Type B pancreatic cell (in vitro differentiated cells): ENCODE data around the gene GALT. TPM values are rescaled to one million over a fixed set of nuclear protein-coding genes. Genes with fewer than 3 reads are reported as not detected.

ENCODE experiments used
- DNase-seq: peaks from one replicate; pipeline ENCODE4 v3.0.0; 2021; ENCODE audit warnings: mixed read lengths; ENCODE audit not compliant: unreplicated experiment; ENCODE audit errors: extremely low spot score
- H3K27ac Mint-ChIP-seq: 2 replicates; pipeline ENCODE4 v1.8.0; 2021; ENCODE audit warnings: mild to moderate bottlenecking, mixed read lengths
- H3K27me3 Mint-ChIP-seq: 2 replicates; pipeline ENCODE4 v1.8.0; 2021; ENCODE audit warnings: mixed read lengths
- H3K36me3 Mint-ChIP-seq: 2 replicates; pipeline ENCODE4 v1.8.0; 2021; ENCODE audit warnings: mixed read lengths
- H3K4me1 Mint-ChIP-seq: one replicate; pipeline ENCODE4 v1.8.0; 2021; ENCODE audit warnings: mixed read lengths; ENCODE audit not compliant: unreplicated experiment
- H3K4me3 Mint-ChIP-seq: 2 replicates; pipeline ENCODE4 v1.8.0; 2021; ENCODE audit warnings: mild to moderate bottlenecking, mixed read lengths
- H3K9me3 Mint-ChIP-seq: 2 replicates; pipeline ENCODE4 v1.8.0; 2021; ENCODE audit warnings: mixed read lengths
- CTCF ChIP-seq: fragments of 200-600 bp; sonication (generic); conservative IDR thresholded peaks from 2 replicates; pipeline ENCODE4 v1.5.0; 2021; ENCODE audit warnings: antibody characterized with exemption, mild to moderate bottlenecking
- total RNA-seq: library from RNA; stranded (reverse); gene quantifications from 2 replicates; pipeline ENCODE4 v1.2.1, GENCODE V29; 2021; ENCODE audit warnings: low replicate concordance

The GALT gene
- total RNA-seq, 1 donor from 2014 or later = 70.5 TPM

- Mint-ChIP-seq H3K9me3 (no peaks in the 10 kb centered on the region), H3K36me3 (peaks cover 15% of the 10 kb centered on the region), H3K4me1 (peaks cover 6% of the 10 kb centered on the region), H3K27ac (no peak overlapping the region), H3K4me3 (no peak overlapping the region), H3K27me3 (no peaks in the 10 kb centered on the region)
- DNase-seq = no peak
- no peak for TF ChIP-seq CTCF
Observed at GRCh38 chr9:34687276-34688030, 41.0 kb downstream of the GALT start.

DNA sequence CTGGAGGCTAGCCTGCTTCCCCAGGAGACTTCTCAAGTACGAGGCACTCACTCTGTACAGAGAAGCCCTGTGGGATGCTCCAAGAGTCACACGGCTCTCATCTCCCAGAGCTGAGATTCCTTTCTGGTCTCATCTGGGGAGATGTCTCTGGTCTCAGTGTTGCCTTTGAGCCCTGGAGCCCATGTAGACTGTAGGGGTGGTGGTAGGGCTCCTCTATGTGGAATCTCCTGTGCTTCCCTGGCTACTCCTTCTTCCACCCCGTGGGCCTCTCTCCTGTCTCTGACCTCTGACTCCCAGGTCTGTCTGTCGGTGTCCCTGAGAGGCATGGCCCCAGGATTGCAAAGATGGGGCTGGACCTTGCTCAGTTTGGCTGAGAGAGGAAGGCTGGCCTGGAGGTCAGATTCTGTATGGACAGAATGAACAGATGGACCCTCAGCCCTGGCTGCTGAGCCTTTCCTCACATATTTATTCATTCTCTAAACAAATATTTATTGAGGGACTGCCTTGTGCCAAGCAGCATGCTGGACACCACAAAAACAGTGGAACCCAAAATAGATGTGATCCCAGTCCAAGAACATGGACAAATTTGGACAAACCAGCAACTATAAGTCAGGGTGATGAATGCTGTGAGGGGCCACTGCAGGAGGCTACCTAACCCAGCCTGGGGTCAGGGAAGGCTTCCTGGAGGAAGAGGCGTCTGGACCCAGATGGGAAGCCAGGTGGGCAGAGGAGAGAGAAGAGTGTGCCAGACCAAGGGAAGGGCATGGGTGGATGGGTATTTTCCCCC is 42.0 kb downstream of the GALT start:
- H3K4me3 Mint-ChIP-seq = no peak overlapping the region
- no peak for TF ChIP-seq CTCF
- no peaks in the 10 kb centered on the region for H3K9me3 Mint-ChIP-seq
- H3K27ac Mint-ChIP-seq = no peak overlapping the region
- no peak for DNase-seq
- H3K4me1 Mint-ChIP-seq = peaks cover 6% of the 10 kb centered on the region
- no peaks in the 10 kb centered on the region for H3K27me3 Mint-ChIP-seq
- peaks cover 12% of the 10 kb centered on the region for H3K36me3 Mint-ChIP-seq

- H3K9me3 Mint-ChIP-seq = no peaks in the 10 kb centered on the region
- peaks cover 8% of the 10 kb centered on the region for H3K36me3 Mint-ChIP-seq
- DNase-seq = no peak
- no peak overlapping the region for H3K4me3 Mint-ChIP-seq
- peaks cover 6% of the 10 kb centered on the region for H3K4me1 Mint-ChIP-seq
- no peak for TF ChIP-seq CTCF
- H3K27ac Mint-ChIP-seq = no peak overlapping the region
- H3K27me3 Mint-ChIP-seq = no peaks in the 10 kb centered on the region
Observed at GRCh38 chr9:34689116-34689470, 42.6 kb downstream of the GALT start.

- no peak for DNase-seq
- TF ChIP-seq CTCF = no peak
- Mint-ChIP-seq H3K4me3 (no peak overlapping the region), H3K36me3 (peaks cover 5% of the 10 kb centered on the region), H3K4me1 (peaks cover 6% of the 10 kb centered on the region), H3K9me3 (no peaks in the 10 kb centered on the region), H3K27me3 (no peaks in the 10 kb centered on the region), H3K27ac (no peak overlapping the region)
Observed at GRCh38 chr9:34689512-34689911, 43.0 kb downstream of the GALT start.

DNA sequence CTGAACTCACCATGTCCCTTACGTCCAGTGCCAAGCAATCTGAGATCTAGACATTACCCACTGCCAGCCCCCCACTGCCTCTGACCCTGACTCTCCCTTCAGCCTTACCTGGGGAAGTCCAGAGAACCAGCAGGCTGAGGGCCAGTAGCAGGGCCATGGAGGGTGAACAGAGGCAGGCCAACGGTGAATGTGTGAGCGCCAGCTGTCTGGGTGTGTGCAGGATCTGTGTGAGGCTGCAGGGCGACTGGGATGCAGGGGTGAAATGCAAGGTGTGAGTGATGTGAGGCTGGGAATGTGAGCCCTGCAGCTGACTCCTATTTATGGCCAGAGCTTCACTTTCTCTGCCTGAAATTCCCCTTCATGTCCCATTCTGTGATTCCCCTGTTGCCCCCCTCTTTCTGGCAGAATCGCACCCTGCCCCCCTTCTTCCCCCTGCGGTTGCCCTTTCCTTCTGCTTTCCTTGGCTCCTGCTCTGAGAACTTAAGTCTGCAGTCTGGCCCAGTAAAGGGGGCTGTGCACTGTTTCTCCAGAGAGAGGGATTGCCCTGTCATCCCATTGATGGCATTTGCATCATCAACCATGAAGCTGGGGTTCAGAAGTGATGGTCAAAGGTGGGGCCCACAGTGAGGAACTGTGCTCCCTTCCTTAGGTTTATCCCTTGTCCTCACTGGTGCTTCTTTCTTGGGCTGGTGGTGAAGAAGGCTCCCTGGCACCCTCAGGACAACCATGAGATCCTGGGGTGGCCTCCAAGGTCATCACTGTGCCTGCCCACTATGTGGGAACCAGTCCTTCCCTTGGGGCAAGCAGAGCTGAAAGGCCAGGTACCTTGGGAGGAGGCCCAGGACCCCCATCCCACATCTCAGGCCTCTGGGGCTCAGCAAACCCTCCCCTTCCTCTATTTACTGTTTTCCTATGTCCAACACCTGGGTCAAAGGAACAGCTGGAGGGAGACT is 44.8 kb downstream of the GALT start, which contains the start of gene CCL19:
CCL19 (minus strand) TSS at position 294 of the 953 bp plus-strand sequence; CDS start at position 157, 137 bp downstream.
- Mint-ChIP-seq H3K4me3 (no peak within 1 kb of the TSS), H3K27me3 (no peaks in the 10 kb centered on the region), H3K4me1 (peaks cover 6% of the 10 kb centered on the region), H3K9me3 (no peaks in the 10 kb centered on the region), H3K36me3 (peaks cover 4% of the 10 kb centered on the region), H3K27ac (no peak within 1 kb of the TSS)
- no peak for DNase-seq
- TF ChIP-seq CTCF = no peak
